ENCODE data around the gene PLK3. TPM values are rescaled to one million over a fixed set of nuclear protein-coding genes. Genes with fewer than 3 reads are reported as not detected.
A peak's percentile ranks its signal among the peaks of the same experiment; 100 is the strongest.

Gene PLK3
- total RNA-seq, 1 donor from 2014 or later = 5.4 TPM

GRCh38 chr1:44806704-44807363 is 6.7 kb downstream of the PLK3 start, which contains the start of gene DYNLT4:
Gene DYNLT4, minus strand, starts transcription at chr1:44807351. Its CDS starts 683 bp downstream, at chr1:44806668.
- peaks cover 43% of the 10 kb centered on the region for H3K36me3 ChIP-seq
- no peak for TF ChIP-seq CTCF (IDR thresholded peaks at IDR 0.05; ENCODE audit: borderline replicate concordance)
- H3K27ac ChIP-seq (replicated peaks) = peak within 1 kb of the TSS; percentile 100
- DNase-seq = no peak
- H3K9me3 ChIP-seq (replicated peaks) = no peaks in the 10 kb centered on the region
- no peaks in the 10 kb centered on the region for H3K27me3 ChIP-seq (ENCODE audit: low read depth)
- peak within 1 kb of the TSS; percentile 61 for H3K4me3 ChIP-seq
- intact Hi-C loops (cut with micrococcal nuclease) = no loop called here
- peaks cover 100% of the 10 kb centered on the region for H3K4me1 ChIP-seq

- H3K9me3 ChIP-seq (replicated peaks) = no peaks in the 10 kb centered on the region
- H3K27me3 ChIP-seq (ENCODE audit: low read depth) = no peaks in the 10 kb centered on the region
- DNase-seq = peak; percentile 97
- peak overlapping the region; percentile 100 for H3K27ac ChIP-seq (replicated peaks)
- intact Hi-C loops (cut with micrococcal nuclease) = no loop called here
- TF ChIP-seq CTCF (IDR thresholded peaks at IDR 0.05; ENCODE audit: borderline replicate concordance) = no peak
- H3K36me3 ChIP-seq = peaks cover 43% of the 10 kb centered on the region
- peak overlapping the region; percentile 61 for H3K4me3 ChIP-seq
- peaks cover 99% of the 10 kb centered on the region for H3K4me1 ChIP-seq
Measured at GRCh38 chr1:44807364-44808062, 7.3 kb downstream of the PLK3 start.

GRCh38 chr1:44808063-44808937 is 8.1 kb downstream of the PLK3 start, which contains the start of gene BTBD19:
Gene BTBD19, plus strand, starts transcription at chr1:44808523. Its CDS starts 298 bp downstream, at chr1:44808821.
- H3K9me3 ChIP-seq (replicated peaks) = no peaks in the 10 kb centered on the region
- H3K27ac ChIP-seq (replicated peaks) = peak within 1 kb of the TSS; percentile 100
- H3K36me3 ChIP-seq = peaks cover 35% of the 10 kb centered on the region
- H3K4me1 ChIP-seq = peaks cover 98% of the 10 kb centered on the region
- intact Hi-C loops (cut with micrococcal nuclease) = no loop called here
- DNase-seq = peak; percentile 88
- H3K27me3 ChIP-seq (ENCODE audit: low read depth) = no peaks in the 10 kb centered on the region
- H3K4me3 ChIP-seq = peak within 1 kb of the TSS; percentile 61
- TF ChIP-seq CTCF (IDR thresholded peaks at IDR 0.05; ENCODE audit: borderline replicate concordance) = no peak

GRCh38 chr1:44808938-44809917 is 9.1 kb downstream of the PLK3 start:
- peak; percentile 48 for DNase-seq

More at GRCh38 chr1:44808938-44809917, 9.1 kb downstream of the PLK3 start:
- intact Hi-C loops (cut with micrococcal nuclease) = no loop called here
- Histone ChIP-seq H3K4me3 (peak overlapping the region; percentile 61), H3K27me3 (ENCODE audit: low read depth) (no peaks in the 10 kb centered on the region), H3K27ac (replicated peaks) (peak overlapping the region; percentile 100), H3K36me3 (peaks cover 25% of the 10 kb centered on the region), H3K4me1 (peaks cover 98% of the 10 kb centered on the region), H3K9me3 (replicated peaks) (no peaks in the 10 kb centered on the region)
- TF ChIP-seq CTCF (IDR thresholded peaks at IDR 0.05; ENCODE audit: borderline replicate concordance) = peak; percentile 11
